ENCODE results near the gene FMN1.

DNA sequence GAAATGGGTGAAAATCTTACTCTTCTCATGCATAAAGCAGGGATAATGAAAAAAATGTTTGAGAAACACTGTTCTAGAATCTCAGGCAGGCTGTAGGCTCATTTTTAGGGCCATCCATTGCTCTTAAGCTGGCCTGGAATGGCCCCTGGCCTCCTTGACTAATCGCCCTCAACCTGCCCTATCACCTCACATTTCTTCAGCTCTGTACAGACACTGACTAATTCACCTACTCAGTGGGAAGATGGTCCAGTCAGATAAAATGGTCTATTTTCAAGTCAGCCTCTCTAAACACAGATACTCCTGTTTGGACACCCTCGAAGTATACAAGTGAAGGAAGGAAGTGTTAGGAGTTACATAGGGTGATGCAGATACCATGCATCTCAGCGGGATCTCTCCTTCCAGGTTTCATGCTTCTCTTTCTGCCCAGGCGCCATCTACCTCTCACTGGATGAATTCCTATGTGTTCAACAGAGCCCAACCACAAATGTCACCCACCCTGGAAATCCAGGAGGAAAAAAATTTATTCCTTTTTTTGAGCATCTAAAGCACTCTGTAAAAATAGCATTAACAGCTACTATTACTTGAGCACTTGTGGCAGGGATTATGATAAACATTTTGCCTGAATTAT lies 12.1 kb downstream of the FMN1 start:
- TF ChIP-seq POLR2A (IDR thresholded peaks at IDR 0.05) = no peak
- no peak for TF ChIP-seq POLR2AphosphoS5 (IDR thresholded peaks at IDR 0.05; ENCODE audit: insufficient read depth in 1 of 2, low read depth in 1 of 2)

Data from vagina (tissue), 2 donors.